Neural progenitor cell (in vitro differentiated cells): ENCODE data around the gene DYRK2.

ENCODE experiments used
- EZH2phosphoT487 ChIP-seq: fragments of 200-600 bp; sonication (generic); IDR thresholded peaks from 2 replicates; pipeline ENCODE4 v1.6.1; 2017; ENCODE audit warnings: antibody characterized with exemption
- TF ChIP-seq, protein P1 (sequence below): fragments of 200-600 bp; sonication (generic); IDR thresholded peaks from 2 replicates; pipeline ENCODE4 v1.5.1; 2017; ENCODE audit warnings: antibody characterized with exemption, mild to moderate bottlenecking

DNA sequence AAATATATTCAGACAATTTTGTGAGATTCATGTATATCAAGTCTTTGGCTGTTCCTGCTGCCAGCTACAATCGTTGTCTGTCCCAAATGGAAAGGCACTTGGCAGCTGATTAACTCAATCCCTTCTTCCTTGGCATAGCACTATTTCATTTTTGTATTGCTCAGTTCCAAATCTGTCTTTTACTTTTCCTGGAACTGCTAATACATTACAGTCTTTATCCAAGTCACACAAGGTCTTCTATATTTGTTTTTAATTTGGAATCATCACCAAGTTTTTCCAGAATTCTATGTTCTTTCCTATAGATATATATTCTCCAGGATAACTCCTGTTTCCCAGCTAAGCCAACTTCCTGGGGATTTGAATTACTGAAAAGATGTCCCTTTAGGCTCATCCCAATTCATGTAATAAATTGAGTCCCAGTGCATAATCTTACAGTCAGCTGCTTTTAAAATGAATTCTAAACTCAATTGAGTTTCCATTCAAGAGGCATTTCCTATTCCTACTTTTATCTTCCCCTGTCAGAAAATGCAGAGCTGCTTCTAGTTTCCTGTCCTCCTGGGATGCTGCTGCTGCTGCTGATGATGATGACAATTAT lies 45.9 kb downstream of the DYRK2 start:
- TF ChIP-seq, protein P1, sequence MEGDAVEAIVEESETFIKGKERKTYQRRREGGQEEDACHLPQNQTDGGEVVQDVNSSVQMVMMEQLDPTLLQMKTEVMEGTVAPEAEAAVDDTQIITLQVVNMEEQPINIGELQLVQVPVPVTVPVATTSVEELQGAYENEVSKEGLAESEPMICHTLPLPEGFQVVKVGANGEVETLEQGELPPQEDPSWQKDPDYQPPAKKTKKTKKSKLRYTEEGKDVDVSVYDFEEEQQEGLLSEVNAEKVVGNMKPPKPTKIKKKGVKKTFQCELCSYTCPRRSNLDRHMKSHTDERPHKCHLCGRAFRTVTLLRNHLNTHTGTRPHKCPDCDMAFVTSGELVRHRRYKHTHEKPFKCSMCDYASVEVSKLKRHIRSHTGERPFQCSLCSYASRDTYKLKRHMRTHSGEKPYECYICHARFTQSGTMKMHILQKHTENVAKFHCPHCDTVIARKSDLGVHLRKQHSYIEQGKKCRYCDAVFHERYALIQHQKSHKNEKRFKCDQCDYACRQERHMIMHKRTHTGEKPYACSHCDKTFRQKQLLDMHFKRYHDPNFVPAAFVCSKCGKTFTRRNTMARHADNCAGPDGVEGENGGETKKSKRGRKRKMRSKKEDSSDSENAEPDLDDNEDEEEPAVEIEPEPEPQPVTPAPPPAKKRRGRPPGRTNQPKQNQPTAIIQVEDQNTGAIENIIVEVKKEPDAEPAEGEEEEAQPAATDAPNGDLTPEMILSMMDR = no peak
- no peak for TF ChIP-seq EZH2phosphoT487
